Left hindlimb (tissue), 1 donor: ENCODE data around the gene VAV2.

ENCODE experiments used
- DNase-seq: peaks from one replicate; pipeline ENCODE4 v3.0.0-alpha.2; 2018

VAV2 gene

GRCh38 chr9:133737071-133737773, 254.9 kb downstream of the VAV2 start:
- peak; percentile 62 for DNase-seq

DNA sequence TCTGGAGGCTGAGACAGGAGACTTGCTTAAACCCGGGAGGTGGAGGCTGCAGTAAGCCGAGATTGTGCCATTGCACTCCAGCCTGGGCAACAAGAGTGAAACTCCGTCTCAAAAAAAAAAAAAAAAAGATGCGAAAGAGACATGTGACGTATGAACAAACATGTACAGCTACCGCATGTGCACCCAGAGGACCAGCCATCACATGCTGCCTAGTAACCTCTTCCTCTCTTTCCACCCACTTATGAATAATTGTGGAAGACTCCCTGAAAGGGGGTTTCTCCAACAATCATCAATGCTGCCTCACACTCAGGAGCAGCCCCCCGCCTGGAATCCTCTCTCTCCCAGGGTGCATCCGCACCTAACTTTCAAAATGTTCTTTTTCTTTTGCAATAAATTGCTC, 256.2 kb downstream of the VAV2 start:
- no peak for DNase-seq

DNA sequence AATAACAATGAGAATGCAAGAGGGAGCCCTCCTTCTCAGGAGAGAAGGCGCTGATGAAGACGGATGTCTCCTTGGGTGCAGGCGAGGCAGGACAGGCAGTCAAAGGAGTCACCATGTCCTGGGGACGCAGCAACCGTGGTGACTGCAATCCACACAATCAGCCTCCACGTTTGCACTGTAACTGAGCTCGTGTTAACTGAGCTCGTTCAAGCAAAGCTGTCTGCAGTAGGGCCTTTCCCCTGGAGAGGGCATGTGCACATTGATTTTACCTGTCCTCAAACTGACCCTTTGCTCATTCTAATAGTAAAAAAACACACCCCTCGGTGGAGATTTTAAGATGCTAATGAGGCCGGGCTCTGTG, 256.7 kb downstream of the VAV2 start:
- no peak for DNase-seq

DNA sequence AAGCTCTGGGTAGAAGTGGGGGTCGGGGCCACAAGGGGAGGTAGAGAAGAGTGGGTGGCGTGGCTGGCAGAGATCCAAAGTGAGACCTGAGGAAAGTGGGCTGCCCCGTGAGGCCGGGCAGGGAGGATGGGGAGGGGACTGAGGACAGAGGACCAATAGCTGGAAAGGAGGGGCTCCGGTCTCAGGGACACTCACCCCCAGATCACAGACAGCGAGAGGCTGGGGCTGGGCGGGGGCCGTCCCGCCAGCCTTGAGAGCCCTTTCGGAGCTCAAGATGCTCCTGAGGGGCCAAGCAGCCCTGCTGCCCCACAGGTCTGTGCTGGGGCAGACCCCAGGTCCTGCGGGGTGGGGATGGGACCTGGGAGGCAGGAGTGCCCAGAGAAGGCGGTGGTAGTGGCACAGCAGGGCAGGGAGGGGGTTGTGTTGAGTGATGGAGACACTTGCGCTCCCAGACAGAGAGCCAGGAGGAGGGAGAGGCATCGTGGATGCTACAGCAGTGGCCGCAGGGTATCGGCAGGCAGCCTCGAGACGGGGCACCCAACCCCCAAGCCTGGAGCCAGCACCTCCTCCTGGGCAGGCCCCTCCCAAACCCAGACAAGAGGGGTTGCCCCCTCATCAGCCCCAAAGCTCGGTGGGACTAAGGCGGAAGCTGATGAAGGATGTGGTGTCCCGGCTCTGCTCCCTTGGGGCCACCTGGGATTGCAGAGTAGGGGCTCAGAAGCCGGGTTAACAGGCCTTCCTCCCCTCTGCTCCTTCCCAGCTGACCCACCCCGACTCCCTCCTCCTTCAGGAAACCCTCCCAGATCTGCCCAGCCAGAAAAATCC, 257.3 kb downstream of the VAV2 start:
- DNase-seq, result no peak

- DNase-seq, result no peak
Measured at GRCh38 chr9:133733796-133734533, 258.2 kb downstream of the VAV2 start.

DNA sequence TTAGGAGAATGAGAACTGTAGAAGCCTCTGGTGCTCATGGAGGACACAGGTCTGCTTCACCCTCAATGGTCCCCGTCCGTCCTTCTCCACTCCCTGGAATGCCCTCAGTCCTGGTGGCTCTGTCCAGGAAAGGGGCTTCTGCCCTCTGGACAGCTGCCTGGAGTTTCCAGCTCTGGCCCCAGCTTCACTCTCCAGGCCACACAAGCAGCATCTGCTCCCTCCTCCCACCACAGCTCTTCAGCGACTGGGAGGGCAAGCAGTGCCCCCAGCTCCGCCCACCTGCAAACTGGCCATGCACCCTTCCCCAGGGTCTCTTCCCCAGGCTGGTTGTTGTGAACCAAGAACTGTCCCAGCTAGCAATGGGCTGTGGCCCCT, 258.7 kb downstream of the VAV2 start:
- DNase-seq, result no peak

DNA sequence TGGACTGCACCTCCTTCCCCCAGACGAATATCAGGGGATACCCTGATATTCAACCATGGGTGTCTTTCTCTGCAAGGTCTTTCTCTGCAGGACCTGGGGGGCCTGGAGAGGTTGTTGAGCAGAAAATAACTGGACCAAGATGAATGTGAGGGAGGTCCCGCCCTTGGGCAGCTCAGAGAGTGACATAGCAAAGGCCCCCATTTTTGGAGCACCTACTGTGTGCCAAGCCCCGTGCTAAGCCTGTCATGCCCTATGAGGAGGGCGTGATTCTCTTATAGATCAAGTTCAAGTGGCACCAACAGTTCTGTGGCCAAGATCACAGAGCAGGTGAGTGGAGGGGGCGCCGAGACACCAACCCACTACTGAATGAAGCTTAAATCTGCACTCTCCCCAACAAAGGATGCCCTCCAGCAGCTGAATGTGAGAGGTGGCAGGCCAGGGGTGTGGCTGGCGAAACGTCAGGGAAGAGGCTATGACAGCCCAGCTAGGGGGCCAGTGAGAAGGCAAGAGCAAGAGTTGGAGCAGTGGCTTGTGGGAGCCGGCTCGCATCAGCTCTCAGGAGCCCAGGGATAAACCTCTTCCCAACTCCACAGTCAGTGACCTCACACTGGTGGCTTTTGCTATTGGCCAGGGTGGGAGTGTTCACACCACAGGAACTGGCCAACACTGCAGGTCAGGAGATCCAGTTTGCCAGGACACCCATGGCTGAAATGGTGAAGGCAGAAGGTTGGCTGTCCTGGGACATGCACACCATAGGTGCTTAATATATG, 259.3 kb downstream of the VAV2 start:
- DNase-seq, result no peak

- DNase-seq, result no peak
Measured at GRCh38 chr9:133731876-133732638, 260.1 kb downstream of the VAV2 start.

- no peak for DNase-seq
Measured at GRCh38 chr9:133730994-133731715, 261.0 kb downstream of the VAV2 start.

DNA sequence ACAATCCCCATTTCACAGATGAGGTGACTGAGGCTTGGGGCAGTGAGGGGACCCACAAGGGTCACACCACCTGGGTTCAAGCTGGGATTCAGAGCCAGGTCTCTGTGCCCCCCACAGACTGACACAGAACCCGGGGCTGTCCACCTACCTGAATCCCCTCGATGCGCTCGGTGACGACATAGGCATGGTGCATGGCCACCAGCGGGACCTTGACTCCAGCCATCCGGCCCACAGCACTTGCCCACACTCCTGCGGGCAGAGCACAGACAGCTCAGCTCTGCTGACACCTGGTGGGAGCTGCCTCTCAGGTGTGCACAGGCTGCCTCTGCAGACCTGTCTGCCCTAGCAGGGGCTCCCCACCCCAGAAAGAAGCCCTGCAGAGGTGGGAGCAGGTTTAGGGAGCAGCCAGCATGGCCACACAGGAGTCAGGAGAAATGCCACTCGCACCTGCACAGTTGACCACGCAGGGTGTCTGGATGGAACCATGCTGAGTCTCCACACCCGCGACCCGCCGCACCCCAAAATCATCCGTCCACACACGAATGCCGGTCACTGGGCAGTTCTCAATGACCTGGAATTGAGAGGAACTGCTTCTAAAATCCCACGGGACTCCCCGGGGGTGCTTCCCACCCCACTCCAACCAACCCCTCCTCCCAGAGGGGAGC, 262.4 kb downstream of the VAV2 start:
- no peak for DNase-seq

GRCh38 chr9:133728856-133729616, 263.1 kb downstream of the VAV2 start:
- no peak for DNase-seq

- DNase-seq, result peak; percentile 25
Measured at GRCh38 chr9:133727876-133728441, 264.2 kb downstream of the VAV2 start.

DNA sequence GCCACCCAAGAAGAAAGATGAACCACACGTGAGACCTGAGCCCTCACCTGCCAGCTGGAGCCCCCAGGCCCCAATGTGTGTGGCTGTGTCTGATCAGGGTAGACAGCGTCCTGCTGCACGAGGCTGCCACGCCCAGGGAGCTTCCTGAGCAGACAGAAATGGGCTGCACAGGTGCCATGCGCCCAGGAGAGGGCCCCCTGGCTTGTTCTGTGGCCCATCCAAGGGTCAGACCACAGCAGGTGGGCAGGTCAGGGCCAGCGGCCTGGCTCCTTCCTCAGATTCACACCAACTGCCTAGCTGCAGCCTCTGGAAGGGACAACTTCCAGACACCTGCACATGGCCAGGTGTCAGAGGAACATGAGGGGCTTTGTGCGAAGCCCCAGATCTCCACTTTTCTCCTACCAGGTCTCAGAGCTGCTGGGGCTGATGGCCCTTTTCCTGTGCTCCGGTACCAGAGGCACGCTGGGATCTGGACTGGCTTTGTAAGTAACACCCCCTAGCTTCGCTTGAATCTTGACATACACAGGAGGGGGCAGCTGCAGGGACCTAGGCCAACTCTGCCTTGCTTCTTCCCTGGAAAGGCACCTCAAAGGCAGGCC, 264.7 kb downstream of the VAV2 start:
- peak; percentile 29 for DNase-seq

DNA sequence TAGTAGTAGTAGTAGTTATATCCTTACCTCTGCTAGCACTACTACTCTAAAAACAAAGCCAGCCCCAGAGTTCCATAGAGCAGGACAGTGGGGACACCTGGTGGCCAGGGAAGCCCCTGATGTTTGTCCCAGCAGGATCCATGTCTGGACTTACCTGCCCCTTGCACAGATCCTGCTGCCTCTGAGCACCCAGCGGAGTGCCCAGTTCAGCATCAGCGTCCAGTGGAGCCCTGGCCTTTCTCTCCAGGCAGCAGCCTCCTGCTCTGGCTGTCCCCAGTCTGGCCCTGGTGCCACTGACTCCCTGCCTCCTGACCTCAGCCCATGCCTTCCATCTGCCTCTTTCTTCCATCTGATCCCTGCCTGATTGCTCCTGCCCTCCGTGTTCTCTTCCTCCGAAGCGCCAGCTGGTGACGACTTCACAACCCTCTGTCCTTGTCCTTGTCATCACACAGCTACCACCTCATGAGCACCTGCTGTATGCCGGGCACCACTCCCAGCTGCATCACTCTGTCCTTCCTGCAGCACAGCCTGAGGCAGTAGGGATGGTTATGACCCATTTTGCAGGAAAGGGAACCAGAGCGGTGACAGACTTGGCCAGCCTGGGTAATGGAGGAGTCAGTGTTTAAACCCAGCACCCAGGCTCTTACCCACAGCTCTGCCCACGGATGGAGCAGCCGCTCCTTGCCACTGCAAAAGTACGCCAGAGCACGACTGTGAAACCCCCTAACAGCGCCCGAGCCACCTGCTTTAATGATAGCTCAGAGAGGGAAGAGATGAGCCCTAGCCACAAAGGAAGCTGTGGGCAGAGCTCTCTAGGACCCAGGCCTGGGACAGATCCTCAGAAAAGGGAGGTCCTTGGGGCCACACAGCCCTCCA, 265.5 kb downstream of the VAV2 start:
- DNase-seq, result peak; percentile 62

DNA sequence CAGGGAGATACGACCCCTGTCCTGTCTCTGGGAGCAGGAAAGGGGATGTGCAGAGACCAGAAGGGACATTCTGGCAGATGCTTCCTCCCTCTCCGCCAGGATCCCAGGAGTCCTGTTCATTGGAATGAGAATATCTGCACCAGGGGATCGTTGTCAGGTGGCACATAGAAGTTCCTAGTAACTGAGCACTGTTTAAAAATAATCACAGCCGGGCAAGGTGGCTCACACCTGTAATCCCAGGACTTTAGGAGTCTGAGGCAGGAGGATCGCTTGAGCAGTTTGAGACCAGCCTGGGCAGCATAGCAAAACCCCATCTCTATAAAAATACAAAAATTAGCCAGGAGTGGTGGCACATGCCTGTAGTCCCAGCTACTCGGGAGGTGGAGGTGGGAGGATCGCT, 266.2 kb downstream of the VAV2 start:
- no peak for DNase-seq

DNA sequence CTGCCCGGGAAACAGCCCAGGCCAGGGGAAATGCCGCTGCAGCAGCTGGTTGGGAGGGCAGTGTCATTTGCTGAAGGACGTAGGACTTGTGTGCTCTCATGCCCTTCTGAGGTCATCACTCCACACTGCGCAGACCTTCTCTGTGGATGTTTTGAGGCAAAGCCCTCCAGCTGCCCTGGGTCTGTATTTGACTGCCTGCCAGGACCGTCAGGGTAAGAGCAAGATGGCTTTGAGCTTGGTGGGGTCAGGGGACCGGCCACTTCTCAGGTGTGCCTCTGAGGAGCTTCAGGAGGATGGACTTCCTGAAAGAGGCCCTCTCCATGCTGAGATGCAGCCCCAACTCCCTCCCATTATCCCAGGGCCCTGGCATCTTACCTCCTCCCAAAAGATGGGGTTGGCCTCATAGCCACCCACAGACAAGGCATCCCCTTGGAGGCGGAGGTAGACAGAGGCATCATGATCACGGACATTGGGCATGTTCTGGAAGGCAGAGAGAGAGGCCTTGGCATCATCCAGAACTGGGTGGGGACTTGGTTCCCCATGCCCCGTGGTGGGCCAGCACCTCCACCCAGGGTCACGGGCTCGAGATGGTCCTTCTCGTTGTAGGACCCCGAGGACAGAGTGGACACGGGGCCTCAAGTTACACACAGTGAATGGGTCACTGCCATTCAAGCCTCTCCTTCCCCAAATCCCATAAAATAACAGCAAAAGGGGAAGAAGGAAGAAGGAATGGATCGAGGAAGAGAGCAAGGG, 273.4 kb downstream of the VAV2 start:
- no peak for DNase-seq
